GM12891 (cell line): ENCODE measurements around the gene CTDP1.

Experiments
- DNase-seq: peaks from one replicate; pipeline ENCODE4 v3.0.0; 2011; ENCODE audit warnings: low spot score; ENCODE audit not compliant: insufficient read length
- FAIRE-seq: peaks from 2 replicates; lab custom pipeline; 2011; peaks lifted over from hg19 to GRCh38; lab: Jason Lieb, UNC
- PAX5 ChIP-seq: IDR thresholded peaks from 2 replicates; pipeline ENCODE4 v1.6.1; 2011; ENCODE audit warnings: low read length, moderate library complexity, mild to moderate bottlenecking; ENCODE audit not compliant: insufficient read depth, severe bottlenecking
- POLR2A ChIP-seq: IDR thresholded peaks from 2 replicates; pipeline ENCODE4 v1.6.1; 2011; ENCODE audit warnings: low read depth, low read length, control low read depth
- POLR2AphosphoS5 ChIP-seq: IDR thresholded peaks from 2 replicates; pipeline ENCODE4 v1.6.1; 2011; ENCODE audit warnings: low read depth, low read length, control low read depth
- POU2F2 ChIP-seq: IDR thresholded peaks from 2 replicates; pipeline ENCODE4 v1.6.1; 2011; ENCODE audit warnings: low read depth, mild to moderate bottlenecking, control low read depth, low read length, moderate library complexity
- SPI1 ChIP-seq: IDR thresholded peaks from 2 replicates; pipeline ENCODE4 v1.6.1; 2011; ENCODE audit warnings: low read depth, low read length, control low read depth
- TAF1 ChIP-seq: IDR thresholded peaks from 2 replicates; pipeline ENCODE4 v1.6.1; 2011; ENCODE audit warnings: low read depth, low read length, control low read depth

CTDP1 gene

GRCh38 chr18:79787865-79788733 lies 108.5 kb downstream of the CTDP1 start:
- no peak for TF ChIP-seq PAX5
- TF ChIP-seq POU2F2, result no peak
- TF ChIP-seq SPI1, result no peak
- TF ChIP-seq POLR2AphosphoS5, result no peak
- no peak for TF ChIP-seq POLR2A
- no peak for TF ChIP-seq TAF1
- FAIRE-seq (no peak), DNase-seq (no peak)

GRCh38 chr18:79788734-79789085 lies 109.1 kb downstream of the CTDP1 start:
- FAIRE-seq, result no peak
- TF ChIP-seq TAF1, result no peak
- TF ChIP-seq POLR2AphosphoS5, result no peak
- no peak for TF ChIP-seq SPI1
- no peak for TF ChIP-seq PAX5
- no peak for TF ChIP-seq POLR2A
- TF ChIP-seq POU2F2, result no peak
- no peak for DNase-seq

DNA sequence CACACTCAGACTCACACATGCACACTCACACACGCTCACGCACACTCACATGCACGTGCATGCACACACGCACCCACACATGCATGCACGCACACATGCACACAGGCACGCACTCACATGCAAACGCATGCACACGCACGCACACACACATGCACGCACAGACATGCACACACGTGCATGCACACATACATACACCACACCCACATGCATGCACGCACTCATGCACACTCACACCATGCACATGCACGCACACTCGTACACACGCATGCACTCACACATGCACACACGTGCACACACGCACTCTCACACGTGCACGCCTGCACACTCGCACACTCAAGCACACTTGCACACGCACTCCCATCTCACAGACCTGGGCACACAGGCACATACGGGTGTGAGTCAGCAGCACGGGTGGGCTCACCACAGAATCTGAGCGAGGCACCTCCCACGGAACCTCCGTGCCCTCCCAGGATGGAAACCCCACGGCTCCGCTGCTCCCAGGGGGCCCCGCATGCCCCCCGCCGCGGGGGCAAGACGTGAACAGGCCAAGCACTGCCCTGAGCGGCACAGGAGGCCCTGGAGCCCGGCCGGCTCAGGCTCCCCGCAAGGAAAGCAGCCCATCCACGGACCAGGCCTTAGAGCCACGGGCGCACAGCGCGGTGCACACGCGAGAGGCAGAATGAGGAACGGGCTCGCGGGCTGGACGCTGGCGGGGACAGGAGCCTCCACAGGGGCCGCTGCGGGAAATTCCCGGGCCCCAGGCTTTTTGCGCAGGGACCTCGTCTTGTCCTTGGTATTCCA lies 109.7 kb downstream of the CTDP1 start:
- peak; percentile 74 for FAIRE-seq
- no peak for DNase-seq
- 0 out of 2 replicates have a peak, but pooled peaks have one; percentile 21 for TF ChIP-seq POU2F2
- TF ChIP-seq PAX5, result no peak

- FAIRE-seq, result no peak
- TF ChIP-seq TAF1, result no peak
- no peak for TF ChIP-seq POU2F2
- TF ChIP-seq PAX5, result no peak
- TF ChIP-seq POLR2A, result no peak
- TF ChIP-seq SPI1, result no peak
- no peak for TF ChIP-seq POLR2AphosphoS5
- DNase-seq, result no peak
Measured at GRCh38 chr18:79789901-79790890, 110.6 kb downstream of the CTDP1 start.

GRCh38 chr18:79790996-79791972 lies 111.7 kb downstream of the CTDP1 start:
- FAIRE-seq (peak; percentile 68), DNase-seq (no peak)
- TF ChIP-seq SPI1, result 0 out of 2 replicates have a peak, but pooled peaks have one; percentile 34
- TF ChIP-seq POU2F2, result no peak
- no peak for TF ChIP-seq POLR2AphosphoS5

DNA sequence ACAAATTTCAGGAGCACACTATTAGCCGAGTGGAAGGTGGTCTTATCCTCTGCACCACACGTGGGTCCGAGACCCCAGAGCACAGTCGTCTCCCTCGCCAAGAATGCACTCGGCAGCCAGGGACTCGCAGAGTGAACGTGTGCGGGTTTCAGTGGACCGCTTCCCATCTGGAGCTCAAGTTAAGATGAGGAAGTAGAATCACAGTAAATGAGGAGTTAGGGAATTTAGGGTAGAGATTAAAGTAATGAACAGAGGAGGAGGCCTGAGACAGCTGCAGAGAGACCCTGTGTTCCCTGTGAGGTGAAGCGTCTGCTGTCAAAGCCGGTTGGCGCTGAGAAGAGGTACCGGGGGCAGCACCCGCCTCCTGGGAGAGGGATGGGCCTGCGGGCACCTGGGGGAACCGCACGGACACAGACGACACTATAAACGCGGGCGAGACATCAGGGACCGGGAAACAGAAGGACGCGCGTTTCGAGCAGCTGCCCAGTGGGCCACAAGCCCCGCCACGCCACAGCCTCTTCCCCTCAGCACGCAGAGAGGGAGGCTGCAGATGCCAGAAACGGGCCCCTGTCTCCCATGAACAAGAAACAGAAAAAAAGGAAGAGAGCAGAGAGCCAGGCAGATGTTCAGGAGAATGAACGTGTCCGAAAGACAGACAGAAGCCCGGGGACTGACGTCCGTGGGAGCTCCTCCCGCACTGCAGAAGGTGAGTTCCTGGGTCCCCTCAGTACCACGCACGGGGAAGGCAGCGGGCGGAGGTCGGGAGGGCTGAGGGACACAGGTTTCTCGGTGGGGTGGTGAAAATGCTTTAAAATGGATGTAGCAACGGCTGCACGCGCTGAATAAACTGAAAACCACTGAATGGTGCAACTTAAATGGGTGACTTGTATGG lies 112.7 kb downstream of the CTDP1 start:
- FAIRE-seq, result no peak
- DNase-seq, result no peak
- TF ChIP-seq SPI1 (no peak), POLR2A (no peak), POU2F2 (no peak), POLR2AphosphoS5 (no peak), PAX5 (no peak), TAF1 (no peak)

GRCh38 chr18:79792988-79793355 lies 113.4 kb downstream of the CTDP1 start:
- FAIRE-seq (no peak), DNase-seq (no peak)
- TF ChIP-seq POLR2A, result no peak
- peak; percentile 94 for TF ChIP-seq SPI1
